GM18505 (cell line): Measurements from ENCODE around the gene P2RY1.

Source experiments
- ATAC-seq: cut with Tn5 transposase; IDR thresholded peaks from one replicate; pipeline ENCODE4 v1.9.1; 2021; ENCODE audit not compliant: unreplicated experiment
- POLR2A ChIP-seq: IDR thresholded peaks from 4 replicates; pipeline ENCODE4 v1.6.1; 2011; ENCODE audit warnings: borderline replicate concordance; ENCODE audit not compliant: insufficient read depth, insufficient read length; ENCODE audit errors: extremely low read depth

Gene P2RY1, protein sequence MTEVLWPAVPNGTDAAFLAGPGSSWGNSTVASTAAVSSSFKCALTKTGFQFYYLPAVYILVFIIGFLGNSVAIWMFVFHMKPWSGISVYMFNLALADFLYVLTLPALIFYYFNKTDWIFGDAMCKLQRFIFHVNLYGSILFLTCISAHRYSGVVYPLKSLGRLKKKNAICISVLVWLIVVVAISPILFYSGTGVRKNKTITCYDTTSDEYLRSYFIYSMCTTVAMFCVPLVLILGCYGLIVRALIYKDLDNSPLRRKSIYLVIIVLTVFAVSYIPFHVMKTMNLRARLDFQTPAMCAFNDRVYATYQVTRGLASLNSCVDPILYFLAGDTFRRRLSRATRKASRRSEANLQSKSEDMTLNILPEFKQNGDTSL

DNA sequence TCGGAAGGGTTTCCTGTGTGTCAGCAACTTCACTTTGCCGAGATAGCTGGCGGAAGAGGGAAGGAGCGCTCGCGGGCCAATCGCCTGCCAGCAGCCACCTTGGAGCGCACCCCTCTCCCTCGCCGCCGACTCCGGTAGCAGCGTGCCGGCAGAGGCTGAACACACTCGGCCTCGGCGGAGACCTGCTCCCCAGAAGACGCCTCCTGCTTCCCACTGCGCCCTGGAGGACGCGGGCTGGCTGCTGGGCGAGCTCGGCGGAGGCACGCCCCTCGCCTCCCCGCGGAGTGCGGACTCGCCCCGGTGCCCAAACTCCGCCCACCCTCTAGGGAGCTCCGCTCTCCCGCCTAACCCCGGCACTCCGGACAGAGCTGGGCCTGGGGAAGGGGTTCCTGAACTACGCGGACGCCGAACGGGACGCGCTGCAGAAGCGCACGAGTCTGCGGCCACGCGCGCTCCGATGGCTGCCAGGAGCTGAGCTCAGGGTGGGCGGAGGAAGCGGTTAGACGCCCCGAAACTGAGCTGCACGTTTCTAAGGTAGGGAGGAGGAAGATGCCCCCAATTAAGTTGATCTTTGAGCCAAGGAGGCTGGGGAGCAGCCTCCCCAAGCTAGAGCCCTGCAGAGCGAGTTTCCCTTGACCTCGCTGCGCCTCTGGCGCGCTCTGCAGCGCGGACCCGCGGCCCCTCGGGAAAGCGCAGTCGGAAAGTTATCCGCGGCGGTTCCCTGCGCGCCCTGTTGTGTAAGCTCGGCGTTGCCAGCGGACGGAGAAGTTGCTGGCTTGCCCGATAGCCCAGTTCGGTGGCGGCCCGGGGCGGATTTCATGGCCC is at the start of gene P2RY1:
TSS of gene P2RY1 (plus strand) at position 356 of the 825 bp plus-strand sequence. CDS start 652 bp downstream, outside the sequence.
- ATAC-seq, result peak; percentile 75
- peak; percentile 73 for TF ChIP-seq POLR2A

DNA sequence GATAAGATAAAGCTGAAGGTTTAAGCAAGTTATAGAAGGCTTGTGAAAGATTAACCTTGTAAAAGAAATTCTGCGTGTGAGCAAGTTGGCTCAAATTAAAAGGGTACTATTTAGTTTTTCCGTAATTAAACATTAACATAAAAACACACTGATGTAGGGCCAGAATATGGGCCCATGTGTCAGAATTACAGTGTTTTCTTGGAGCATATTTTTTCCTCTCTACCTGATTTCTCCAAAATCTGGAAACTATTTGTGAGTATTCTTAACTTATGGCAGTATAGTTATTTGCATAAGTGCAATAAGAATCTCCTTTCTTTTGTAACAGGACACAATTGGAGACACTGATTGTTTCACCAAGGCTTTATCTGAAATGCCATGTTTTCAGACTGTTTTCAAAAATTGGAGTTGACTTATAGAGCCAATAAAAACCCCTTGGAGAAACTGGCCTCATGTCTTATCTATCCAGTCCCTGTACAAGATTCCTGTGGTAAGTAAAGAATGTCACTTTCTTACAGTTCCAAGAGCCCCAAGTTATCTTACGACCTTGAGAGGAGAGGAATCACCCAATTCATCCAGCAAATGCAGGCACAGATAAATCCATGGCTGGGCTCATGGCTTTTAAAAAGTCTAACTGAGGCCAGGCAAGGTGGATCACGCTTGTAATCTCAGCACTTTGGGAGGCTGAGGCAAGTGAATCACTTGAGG is 47.8 kb upstream of the P2RY1 start:
- ATAC-seq, result no peak
- TF ChIP-seq POLR2A, result no peak

DNA sequence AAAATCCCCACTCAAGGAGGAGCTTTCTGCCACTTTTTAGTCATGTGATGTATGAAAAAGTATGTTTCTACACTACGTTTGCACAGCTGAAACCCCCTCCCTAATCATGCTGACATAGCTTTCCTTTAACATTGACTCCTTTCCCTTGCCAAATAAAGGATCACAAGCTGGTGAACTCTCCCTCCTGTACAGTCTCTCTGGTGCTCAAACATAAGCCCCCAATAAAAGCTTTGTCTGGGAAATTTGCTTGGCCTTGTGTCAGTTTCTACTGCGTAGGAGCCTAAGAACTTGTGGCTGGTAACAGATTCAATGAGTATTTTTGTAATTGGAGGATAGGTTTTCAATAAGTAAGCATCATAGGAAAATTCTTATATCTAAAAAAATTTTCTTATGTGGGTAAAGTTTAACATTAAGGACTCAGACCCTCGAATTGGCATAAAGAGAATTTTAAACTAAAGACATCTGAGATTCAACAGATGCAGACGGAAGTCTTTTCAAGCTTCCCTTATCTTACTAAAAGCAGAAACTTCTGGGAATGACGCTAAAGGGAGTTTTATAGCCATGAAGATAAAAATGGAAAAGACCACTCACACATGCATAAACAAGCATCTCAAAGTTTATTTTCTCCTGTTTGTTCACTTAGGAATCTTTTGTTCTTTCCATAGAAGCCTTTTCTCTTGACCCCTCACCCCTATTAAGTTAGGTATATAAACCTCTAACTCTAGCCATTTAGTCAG is 44.1 kb upstream of the P2RY1 start:
- ATAC-seq, result no peak
- TF ChIP-seq POLR2A, result no peak

DNA sequence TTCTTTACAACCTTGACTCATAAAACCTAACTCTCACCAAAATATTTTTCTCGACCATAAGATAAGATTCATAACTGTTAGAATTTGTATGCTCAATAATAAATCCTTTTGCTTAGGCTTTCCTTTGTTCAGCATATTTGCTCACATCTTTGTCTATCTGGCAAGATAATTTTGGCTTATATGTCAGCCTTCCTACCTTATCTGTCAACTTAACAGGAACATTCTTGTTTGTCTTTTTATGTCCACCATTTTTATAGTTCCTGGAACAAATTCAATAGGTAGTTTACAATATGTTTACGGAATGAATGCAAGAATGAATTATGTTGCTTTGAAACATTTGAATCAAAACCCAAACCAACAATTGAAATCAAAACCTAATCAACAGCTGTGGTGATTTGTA is 41.0 kb upstream of the P2RY1 start:
- TF ChIP-seq POLR2A, result no peak
- ATAC-seq, result no peak

DNA sequence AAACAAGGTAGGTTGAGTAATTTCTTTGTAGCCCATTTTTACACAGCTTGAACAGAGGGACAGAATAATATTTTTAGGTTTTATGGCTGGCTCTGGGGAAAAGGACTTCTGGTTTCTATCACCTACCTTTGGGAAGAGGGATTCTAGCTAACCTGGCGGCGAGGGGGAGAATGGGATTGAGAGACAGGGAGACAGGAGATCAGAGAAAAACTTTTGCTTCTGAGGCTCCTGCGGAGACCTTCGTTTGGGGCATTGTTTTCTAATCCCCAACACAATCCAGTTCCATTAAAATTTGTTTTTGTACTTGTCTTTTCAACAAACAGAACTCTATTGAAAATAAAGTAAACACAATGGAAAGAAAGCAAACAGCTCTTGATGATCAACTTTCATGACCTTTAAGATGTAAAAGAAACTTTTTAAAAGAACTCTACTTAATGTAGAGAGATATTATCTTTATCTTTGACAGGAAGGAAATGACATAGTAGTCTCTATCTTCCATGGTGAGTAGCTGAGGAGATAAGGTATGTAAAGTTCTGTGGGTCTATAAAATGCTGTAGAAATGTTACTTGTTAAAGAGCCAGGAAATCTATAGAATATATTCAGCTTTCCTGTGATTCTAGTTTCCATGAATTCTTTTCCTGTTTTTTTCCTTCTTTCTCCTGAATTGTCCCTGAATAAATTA is 37.0 kb upstream of the P2RY1 start:
- no peak for ATAC-seq
- TF ChIP-seq POLR2A, result no peak

DNA sequence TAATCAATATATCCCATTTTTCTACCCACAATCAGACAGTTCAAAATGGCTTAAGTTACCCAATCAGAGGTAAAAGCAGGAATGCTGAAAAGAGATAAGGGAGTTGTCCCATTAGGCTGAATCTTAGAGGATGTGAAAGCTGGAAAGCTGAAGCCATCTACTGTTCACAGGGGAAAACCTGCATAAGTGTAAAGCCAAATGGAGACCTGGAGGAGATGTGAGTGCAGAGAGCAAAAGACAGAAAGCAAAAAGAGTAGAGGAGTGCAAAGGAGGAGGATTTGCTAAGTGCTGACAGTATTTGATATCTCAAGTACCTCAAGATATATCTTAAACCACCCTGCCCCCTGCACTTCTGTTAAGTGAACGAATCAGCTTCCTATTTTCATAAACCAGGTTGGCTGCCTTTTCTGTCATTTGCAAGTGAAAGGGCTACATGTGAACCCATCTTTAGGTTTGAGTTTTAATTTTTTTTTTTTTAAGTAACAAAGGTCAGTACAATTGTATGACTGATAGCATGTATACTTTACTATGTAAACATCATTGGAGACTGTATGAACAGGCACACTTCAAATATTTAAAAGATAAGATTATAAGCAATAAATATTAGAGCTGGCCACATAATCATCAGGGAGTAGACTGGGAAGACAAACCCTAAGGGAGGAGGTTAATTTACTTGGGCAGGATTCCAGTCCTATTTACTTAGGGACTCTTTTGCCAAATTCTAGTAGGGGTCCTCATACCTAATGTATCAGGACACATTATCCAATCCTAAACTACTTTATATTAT is 22.8 kb upstream of the P2RY1 start:
- no peak for TF ChIP-seq POLR2A

DNA sequence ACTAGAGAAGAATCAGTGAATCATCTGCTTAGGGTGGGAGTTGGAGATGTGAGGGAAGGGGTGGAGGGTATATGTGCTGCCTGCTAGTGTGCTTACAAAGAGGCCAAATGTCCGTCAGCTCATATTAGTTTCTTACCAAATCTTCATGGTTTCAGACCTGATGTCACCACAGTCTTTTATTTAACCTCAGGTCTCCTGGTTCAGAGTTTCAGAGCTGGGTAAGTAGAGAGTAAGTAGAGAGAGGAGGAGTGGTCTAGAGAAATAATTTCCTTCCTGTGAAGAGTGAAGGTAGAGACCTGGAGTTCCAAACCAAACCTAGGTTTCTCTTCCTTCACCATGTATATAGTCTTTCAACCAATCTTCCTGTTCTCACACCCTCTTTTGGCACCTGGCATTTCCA is 17.5 kb upstream of the P2RY1 start:
- no peak for ATAC-seq

More for the DNA sequence above, 22.8 kb upstream of the P2RY1 start:
- no peak for ATAC-seq

DNA sequence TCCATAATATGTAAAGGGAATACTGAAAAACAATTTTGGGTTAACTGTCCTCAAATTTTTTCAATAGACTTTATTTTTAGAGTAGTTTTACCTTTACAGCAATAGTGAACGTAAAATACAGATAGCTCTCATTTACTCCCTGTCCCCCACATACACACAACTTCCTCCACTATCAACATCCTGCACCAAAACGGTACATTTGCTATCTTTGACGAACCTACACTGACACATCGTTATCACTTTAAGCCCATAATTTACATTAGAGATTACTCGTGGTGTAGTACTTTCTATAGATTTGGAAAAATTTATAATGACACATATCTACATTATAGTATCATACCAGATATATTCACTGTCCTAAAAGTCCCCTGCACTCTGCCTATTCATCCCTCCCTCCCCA is 16.9 kb upstream of the P2RY1 start:
- no peak for ATAC-seq
- no peak for TF ChIP-seq POLR2A

More for the DNA sequence above, 17.5 kb upstream of the P2RY1 start:
- no peak for TF ChIP-seq POLR2A

DNA sequence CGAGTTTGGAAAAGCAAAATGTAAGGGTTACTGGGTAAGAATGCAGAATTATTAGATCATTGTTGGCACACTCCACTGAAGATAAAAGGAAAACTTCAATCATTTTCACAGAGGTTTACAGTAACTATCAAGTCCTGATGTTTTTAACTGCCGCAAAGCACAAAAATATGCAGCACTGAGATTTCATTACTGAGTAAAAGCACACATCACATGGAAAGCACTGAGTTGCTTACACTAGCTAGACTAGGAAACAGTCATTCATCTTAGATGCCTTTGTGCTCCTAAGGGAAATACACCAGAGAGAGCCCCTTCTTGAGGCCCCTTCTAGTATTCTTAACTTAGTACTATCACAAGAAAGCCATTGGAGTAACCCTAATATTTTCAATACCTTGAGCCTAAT is 11.8 kb upstream of the P2RY1 start:
- no peak for TF ChIP-seq POLR2A

DNA sequence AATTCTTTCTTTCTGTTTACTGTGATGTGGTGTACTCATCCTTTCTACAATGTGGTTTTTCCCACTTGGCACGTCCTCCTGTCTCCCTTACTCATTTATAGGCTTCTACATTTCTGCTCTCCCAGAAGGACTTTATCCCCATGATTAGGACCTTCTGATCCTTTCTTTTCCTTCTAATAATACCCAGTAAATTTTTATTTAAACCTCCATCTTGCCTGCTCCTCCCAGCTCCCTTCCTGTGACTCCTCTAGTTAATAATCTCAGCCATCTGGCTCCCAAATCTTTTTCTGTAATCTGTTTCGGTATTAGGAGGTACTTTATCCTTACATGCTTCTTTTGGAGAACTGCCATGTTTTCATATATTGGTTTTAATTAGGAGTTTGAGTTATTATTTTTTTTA is 11.2 kb upstream of the P2RY1 start:
- ATAC-seq, result no peak

More for the DNA sequence above, 11.8 kb upstream of the P2RY1 start:
- ATAC-seq, result no peak

DNA sequence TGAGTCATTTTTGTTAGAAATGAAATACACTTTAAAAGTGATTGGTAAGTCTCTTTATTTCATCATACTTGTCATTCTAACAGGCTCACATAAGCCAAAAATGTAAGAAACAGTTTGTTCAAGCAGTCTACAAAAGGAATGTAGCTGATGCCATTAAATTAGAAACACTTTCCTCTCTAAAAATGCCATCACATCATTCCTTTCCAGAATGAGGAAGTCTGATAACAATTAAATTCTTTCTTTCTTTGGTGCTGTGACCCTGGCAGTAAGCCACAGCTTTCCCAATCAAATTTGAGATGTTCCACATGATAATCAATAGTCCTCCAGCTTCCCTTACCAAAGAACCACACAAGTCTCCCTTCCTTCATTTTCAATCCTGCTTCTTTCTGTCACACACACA is 9.4 kb upstream of the P2RY1 start:
- TF ChIP-seq POLR2A, result no peak

More for the DNA sequence above, 11.2 kb upstream of the P2RY1 start:
- no peak for TF ChIP-seq POLR2A

More for the DNA sequence above, 9.4 kb upstream of the P2RY1 start:
- ATAC-seq, result no peak
